Coronary artery (tissue), 2 donors: ENCODE results near the gene PPP1R12C.
"Not testable (repeated sequence)": the region's sequence is repeated elsewhere in the genome, so short reads cannot be mapped to it uniquely, and the experiment has no call there.

Experiments used
- DNase-seq: peaks from one replicate; pipeline ENCODE4 v3.0.0-alpha.2; 2017; ENCODE audit warnings: low spot score
- H3K27ac ChIP-seq, 2 donors: fragments of 200-600 bp; sonication (generic); one replicate each; pipeline ENCODE4 v1.5.1; 2016 to 2019
- H3K4me3 ChIP-seq: fragments of 200-600 bp; sonication (generic); 2 replicates; pipeline ENCODE4 v1.5.1; 2016; ENCODE audit warnings: mild to moderate bottlenecking, moderate library complexity
- TF ChIP-seq, protein P1 (sequence below): fragments of 200-600 bp; sonication (generic); IDR thresholded peaks from one replicate; pipeline ENCODE4 v1.5.1; 2019; ENCODE audit warnings: antibody characterized with exemption

PPP1R12C gene

DNA sequence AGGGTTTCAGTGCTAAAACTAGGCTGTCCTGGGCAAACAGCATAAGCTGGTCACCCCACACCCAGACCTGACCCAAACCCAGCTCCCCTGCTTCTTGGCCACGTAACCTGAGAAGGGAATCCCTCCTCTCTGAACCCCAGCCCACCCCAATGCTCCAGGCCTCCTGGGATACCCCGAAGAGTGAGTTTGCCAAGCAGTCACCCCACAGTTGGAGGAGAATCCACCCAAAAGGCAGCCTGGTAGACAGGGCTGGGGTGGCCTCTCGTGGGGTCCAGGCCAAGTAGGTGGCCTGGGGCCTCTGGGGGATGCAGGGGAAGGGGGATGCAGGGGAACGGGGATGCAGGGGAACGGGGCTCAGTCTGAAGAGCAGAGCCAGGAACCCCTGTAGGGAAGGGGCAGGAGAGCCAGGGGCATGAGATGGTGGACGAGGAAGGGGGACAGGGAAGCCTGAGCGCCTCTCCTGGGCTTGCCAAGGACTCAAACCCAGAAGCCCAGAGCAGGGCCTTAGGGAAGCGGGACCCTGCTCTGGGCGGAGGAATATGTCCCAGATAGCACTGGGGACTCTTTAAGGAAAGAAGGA lies 2.8 kb downstream of the PPP1R12C start:
- no peak for DNase-seq

DNA sequence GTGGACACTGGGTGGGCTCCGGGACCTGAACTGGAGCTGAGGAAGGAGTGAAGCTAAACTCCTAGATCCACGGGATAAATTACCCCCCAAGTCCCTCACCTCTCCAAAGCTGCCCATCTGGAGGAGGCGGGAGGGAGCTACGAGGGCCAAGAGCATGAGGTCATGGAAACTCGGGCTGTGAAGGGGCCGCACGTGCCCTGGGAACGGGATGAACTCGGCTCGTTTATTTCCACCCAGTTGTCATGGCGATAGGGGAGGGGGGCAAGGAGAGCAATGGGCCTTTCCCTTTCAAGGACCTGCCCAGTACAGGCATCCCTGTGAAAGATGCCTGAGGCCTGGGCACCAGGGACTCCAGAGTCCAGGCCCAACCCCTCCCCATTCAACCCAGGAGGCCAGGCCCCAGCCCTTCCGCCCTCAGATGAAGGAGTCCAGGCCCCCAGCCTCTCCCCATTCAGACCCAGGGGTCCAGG lies 3.8 kb downstream of the PPP1R12C start:
- TF ChIP-seq, protein P1, sequence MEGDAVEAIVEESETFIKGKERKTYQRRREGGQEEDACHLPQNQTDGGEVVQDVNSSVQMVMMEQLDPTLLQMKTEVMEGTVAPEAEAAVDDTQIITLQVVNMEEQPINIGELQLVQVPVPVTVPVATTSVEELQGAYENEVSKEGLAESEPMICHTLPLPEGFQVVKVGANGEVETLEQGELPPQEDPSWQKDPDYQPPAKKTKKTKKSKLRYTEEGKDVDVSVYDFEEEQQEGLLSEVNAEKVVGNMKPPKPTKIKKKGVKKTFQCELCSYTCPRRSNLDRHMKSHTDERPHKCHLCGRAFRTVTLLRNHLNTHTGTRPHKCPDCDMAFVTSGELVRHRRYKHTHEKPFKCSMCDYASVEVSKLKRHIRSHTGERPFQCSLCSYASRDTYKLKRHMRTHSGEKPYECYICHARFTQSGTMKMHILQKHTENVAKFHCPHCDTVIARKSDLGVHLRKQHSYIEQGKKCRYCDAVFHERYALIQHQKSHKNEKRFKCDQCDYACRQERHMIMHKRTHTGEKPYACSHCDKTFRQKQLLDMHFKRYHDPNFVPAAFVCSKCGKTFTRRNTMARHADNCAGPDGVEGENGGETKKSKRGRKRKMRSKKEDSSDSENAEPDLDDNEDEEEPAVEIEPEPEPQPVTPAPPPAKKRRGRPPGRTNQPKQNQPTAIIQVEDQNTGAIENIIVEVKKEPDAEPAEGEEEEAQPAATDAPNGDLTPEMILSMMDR: no peak
- H3K4me3 ChIP-seq: peak overlapping the region; percentile 97
- peak; percentile 96 for DNase-seq
- H3K27ac ChIP-seq: peak overlapping the region; percentile 94 to 97

More for the DNA sequence above, 2.8 kb downstream of the PPP1R12C start:
- peak overlapping the region; percentile 94 to 97 for H3K27ac ChIP-seq
- peak overlapping the region; percentile 97 for H3K4me3 ChIP-seq
- TF ChIP-seq, protein P1: no peak

DNA sequence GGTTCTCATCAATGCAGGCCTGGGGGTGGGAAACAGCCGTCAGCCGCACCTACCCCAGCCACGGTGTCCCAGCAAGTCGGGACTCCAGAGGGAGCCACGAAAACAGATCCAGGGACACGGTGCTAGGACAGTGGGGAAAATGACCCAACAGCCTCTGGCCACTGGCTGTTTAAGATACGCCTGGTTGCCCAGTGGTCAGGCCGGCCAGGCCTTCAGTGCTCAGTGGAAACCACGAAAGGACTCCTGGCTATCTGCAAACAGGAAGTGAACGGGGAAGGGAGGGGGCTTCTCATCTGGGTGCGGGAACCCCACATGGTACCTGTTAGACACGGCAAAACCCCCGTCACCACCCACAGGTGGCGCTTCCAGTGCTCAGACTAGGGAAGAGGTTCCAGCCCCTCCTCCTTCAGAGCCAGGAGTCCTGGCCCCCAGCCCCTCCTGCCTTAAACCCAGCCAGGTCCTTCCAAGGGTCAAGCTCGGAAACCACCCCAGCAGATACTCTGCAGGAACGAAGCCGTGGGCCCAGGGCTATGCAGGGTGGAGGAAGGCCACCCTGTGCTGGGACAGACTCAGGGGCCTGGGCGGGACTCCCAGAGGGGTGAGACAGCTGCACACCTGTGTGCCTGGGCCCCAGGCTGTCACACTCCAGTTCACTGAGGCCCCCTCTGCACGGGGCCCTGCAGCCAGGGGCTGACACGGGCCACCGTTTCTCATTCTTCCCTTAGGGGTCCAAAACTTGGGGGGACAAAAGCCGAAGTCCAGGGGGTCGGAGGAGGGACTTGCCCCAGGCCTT lies 4.5 kb downstream of the PPP1R12C start:
- no peak for DNase-seq
- Histone ChIP-seq H3K27ac (peak overlapping the region; percentile 94 to 97), H3K4me3 (peak overlapping the region; percentile 97)
- TF ChIP-seq, protein P1: no peak

DNA sequence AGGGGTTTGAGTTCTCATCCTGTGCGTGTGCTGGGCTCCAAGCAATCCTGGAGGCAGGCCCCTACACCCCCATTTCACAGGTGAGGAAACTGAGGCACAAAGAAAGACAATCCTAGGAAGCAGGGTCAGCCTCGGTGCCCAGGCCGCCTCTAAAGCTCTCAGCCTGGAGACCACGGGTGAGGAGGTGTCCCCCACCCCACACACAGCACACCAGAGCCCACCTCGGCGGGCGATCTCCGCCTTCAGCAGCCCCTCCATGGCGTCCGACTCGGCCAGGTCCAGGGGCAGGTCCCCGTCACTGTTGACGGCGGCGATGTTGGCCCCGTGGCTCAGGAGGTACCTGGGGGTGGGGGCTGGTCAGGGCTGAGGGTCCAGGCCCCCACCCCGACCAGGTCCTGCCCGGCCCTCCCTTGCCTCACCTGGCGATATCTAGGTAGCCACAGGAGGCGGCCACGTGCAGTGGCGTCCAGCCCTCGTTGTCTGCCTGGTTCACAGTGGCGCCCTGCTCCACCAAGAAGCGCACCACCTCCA lies 5.1 kb downstream of the PPP1R12C start:
- no peak for DNase-seq
- peak overlapping the region; percentile 97 for H3K4me3 ChIP-seq
- TF ChIP-seq, protein P1: no peak
- peak overlapping the region; percentile 94 to 97 for H3K27ac ChIP-seq

DNA sequence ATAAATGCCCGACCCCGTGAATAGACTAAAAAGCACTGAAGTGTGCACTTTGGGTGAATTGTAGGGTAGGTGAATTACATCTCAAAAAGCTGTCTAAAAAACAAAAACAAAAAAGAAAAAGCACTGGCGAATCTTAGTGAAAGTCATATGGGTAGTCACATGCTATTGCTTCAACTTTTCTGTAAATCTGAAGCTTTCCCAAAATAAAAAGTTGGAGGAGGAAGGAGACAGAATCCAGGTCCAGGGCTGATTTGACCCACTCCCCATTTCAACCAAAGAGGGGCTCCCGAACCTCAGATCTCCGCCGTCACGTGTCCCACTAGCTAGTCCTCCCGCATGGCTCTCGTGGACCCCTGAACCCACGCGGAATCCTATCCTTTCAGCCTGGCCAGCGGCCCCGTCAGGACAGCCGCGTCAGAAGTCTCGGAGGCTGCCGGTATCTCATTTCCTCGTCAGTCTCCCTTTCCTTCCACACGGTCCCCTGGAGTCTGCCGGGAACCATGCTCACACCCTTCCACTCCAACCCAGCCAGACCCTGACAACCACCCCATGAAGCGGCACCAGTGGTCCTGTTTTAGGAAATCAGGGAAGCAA lies 6.1 kb downstream of the PPP1R12C start:
- Histone ChIP-seq H3K4me3 (no peak overlapping the region), H3K27ac (peak overlapping the region; percentile 94 to 97)
- TF ChIP-seq, protein P1: no peak
- no peak for DNase-seq

DNA sequence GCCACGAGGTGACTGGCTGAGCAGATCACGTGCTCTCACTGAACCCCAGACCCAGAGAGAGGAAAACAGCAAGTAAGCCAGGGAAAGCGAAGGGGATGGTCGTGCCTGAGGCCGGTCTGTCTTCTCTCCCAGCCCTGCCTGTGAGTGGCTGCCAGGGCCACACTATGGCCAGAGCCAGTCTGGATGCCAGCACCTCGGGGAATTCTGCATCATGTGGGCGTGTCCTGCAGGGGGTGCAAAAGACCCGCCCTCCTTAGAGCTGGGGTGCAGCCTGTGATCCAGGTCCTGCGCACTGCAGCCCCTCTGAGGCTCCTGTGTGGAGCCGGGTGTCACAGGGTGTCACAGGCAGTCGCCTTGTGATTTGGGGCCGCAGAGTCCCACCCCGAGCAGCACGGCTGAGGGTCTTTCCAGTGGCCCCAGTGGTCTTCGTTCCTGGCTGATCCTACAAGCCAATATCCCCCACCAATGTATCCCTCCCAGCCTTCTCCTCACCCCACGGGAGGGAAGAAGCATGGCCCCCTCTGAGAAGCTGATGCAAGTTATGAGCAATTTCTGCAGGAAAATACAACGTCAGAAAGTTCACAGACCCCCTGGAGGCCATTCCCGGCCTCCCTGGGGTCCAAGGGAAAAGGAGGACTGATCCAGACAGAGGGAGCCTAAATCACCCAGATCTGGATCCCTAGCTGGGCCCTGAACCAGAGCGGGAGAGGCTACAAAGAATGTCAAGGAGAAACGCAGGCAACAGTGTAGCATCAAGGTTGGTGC lies 7.7 kb downstream of the PPP1R12C start:
- TF ChIP-seq, protein P1: no peak
- Histone ChIP-seq H3K27ac (no peak overlapping the region), H3K4me3 (no peak overlapping the region)
- no peak for DNase-seq

DNA sequence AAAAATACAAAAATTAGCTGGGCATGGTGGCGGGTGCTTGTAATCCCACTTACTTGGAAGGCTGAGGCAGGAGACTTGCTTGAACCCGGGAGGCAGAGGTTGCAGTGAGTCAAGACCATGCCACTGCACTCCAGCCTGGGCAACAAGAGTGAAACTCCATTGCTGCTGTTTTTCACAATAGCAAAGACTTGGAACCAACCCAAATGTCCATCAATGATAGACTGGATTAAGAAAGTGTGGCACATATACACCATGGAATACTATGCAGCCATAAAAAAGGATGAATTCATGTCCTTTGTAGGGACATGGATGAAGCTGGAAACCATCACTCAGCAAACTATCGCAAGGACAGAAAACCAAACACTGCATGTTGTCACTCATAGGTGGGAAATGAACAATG lies 10.2 kb downstream of the PPP1R12C start:
- H3K27ac ChIP-seq, DNase-seq, H3K4me3 ChIP-seq: not testable (repeated sequence)
